ENCODE results near the gene IER3IP1.

Gene IER3IP1

GRCh38 chr18:47143899-47144485 lies 32.2 kb downstream of the IER3IP1 start:
- no peak overlapping the region for H3K27ac ChIP-seq (ENCODE audit: low read depth, low read length)
- H2AFZ ChIP-seq (ENCODE audit: low read depth, low read length, severe bottlenecking) = no peak overlapping the region
- H3K9ac ChIP-seq (ENCODE audit: low read length) = no peak overlapping the region
- no peak overlapping the region for H3K4me3 ChIP-seq (ENCODE audit: insufficient read depth, low read length, poor library complexity, severe bottlenecking)
- no peaks in the 10 kb centered on the region for H3K9me3 ChIP-seq (ENCODE audit: insufficient read depth, low read length)
- peaks cover 93% of the 10 kb centered on the region for H3K79me2 ChIP-seq (ENCODE audit: insufficient read depth, low read length)
- no peak for TF ChIP-seq CTCF (IDR thresholded peaks at IDR 0.05; ENCODE audit: insufficient read depth, low read length, poor library complexity, severe bottlenecking)
- TF ChIP-seq EZH2phosphoT487 (conservative IDR thresholded peaks at IDR 0.05; ENCODE audit: low read length) = no peak
- peaks cover 3% of the 10 kb centered on the region; the same call in 1 of the 2 replicates for H3K36me3 ChIP-seq (ENCODE audit: low read length)
- no peaks in the 10 kb centered on the region for H3K9me2 ChIP-seq (replicated peaks; ENCODE audit: insufficient read depth, low read length)
- peaks cover 16% of the 10 kb centered on the region; the same call in 1 of the 2 replicates for H3F3A ChIP-seq (ENCODE audit: insufficient read depth)
- H4K20me1 ChIP-seq (ENCODE audit: low read depth, low read length) = no peaks in the 10 kb centered on the region
- no peak overlapping the region for H3K4me2 ChIP-seq (ENCODE audit: low read depth, low read length, poor library complexity, severe bottlenecking)
- no peaks in the 10 kb centered on the region for H3K27me3 ChIP-seq (ENCODE audit: low read length)

GRCh38 chr18:47143153-47143552 lies 33.0 kb downstream of the IER3IP1 start:
- no peaks in the 10 kb centered on the region for H3K9me2 ChIP-seq (replicated peaks; ENCODE audit: insufficient read depth, low read length)
- H4K20me1 ChIP-seq (ENCODE audit: low read depth, low read length) = no peaks in the 10 kb centered on the region
- H3K9me3 ChIP-seq (ENCODE audit: insufficient read depth, low read length) = no peaks in the 10 kb centered on the region

GRCh38 chr18:47141289-47141688 lies 34.9 kb downstream of the IER3IP1 start:
- Histone ChIP-seq H3K9me3 (ENCODE audit: insufficient read depth, low read length) (no peaks in the 10 kb centered on the region), H3K4me2 (ENCODE audit: low read depth, low read length, poor library complexity, severe bottlenecking) (no peak overlapping the region), H3K4me3 (ENCODE audit: insufficient read depth, low read length, poor library complexity, severe bottlenecking) (no peak overlapping the region), H4K20me1 (ENCODE audit: low read depth, low read length) (no peaks in the 10 kb centered on the region), H2AFZ (ENCODE audit: low read depth, low read length, severe bottlenecking) (no peak overlapping the region), H3K79me2 (ENCODE audit: insufficient read depth, low read length) (peaks cover 68% of the 10 kb centered on the region), H3K27ac (ENCODE audit: low read depth, low read length) (no peak overlapping the region), H3K36me3 (ENCODE audit: low read length) (peaks cover 6% of the 10 kb centered on the region; the same call in 1 of the 2 replicates), H3F3A (ENCODE audit: insufficient read depth) (0 out of 2 replicates have a peak, but pooled peaks cover 3% of the 10 kb centered on the region), H3K27me3 (ENCODE audit: low read length) (no peaks in the 10 kb centered on the region), H3K9me2 (replicated peaks; ENCODE audit: insufficient read depth, low read length) (no peaks in the 10 kb centered on the region), H3K9ac (ENCODE audit: low read length) (no peak overlapping the region)
- TF ChIP-seq CTCF (IDR thresholded peaks at IDR 0.05; ENCODE audit: insufficient read depth, low read length, poor library complexity, severe bottlenecking) = no peak
- no peak for TF ChIP-seq EZH2phosphoT487 (conservative IDR thresholded peaks at IDR 0.05; ENCODE audit: low read length)

More at GRCh38 chr18:47143153-47143552, 33.0 kb downstream of the IER3IP1 start:
- no peak overlapping the region for H3K4me3 ChIP-seq (ENCODE audit: insufficient read depth, low read length, poor library complexity, severe bottlenecking)
- H3K27me3 ChIP-seq (ENCODE audit: low read length) = no peaks in the 10 kb centered on the region
- H3F3A ChIP-seq (ENCODE audit: insufficient read depth) = peaks cover 12% of the 10 kb centered on the region; the same call in 1 of the 2 replicates
- H3K27ac ChIP-seq (ENCODE audit: low read depth, low read length) = no peak overlapping the region
- H2AFZ ChIP-seq (ENCODE audit: low read depth, low read length, severe bottlenecking) = no peak overlapping the region
- peaks cover 3% of the 10 kb centered on the region; the same call in 1 of the 2 replicates for H3K36me3 ChIP-seq (ENCODE audit: low read length)
- TF ChIP-seq CTCF (IDR thresholded peaks at IDR 0.05; ENCODE audit: insufficient read depth, low read length, poor library complexity, severe bottlenecking) = no peak
- no peak for TF ChIP-seq EZH2phosphoT487 (conservative IDR thresholded peaks at IDR 0.05; ENCODE audit: low read length)
- no peak overlapping the region for H3K9ac ChIP-seq (ENCODE audit: low read length)
- H3K4me2 ChIP-seq (ENCODE audit: low read depth, low read length, poor library complexity, severe bottlenecking) = no peak overlapping the region
- peaks cover 85% of the 10 kb centered on the region for H3K79me2 ChIP-seq (ENCODE audit: insufficient read depth, low read length)
